SK-N-SH (cell line): Measurements from ENCODE around the gene GRIN2C. TPM values are rescaled to one million over a fixed set of nuclear protein-coding genes. Genes with fewer than 3 reads are reported as not detected.

Experiments used
- CTCF ChIA-PET: fragments of 300-600, 350-600 bp; formaldehyde crosslinking; extraction: SDS; loops from one replicate; lab custom pipeline; 2021; lab: Yijun Ruan, JAX
- POLR2A ChIA-PET: fragments of 350-600 bp; sonication (Branson Sonifier 250); formaldehyde crosslinking; extraction: SDS; loops from one replicate; lab custom pipeline; 2020; ENCODE audit warnings: antibody characterized with exemption, inconsistent platforms; lab: Yijun Ruan, JAX
- DNase-seq: peaks from one replicate; pipeline ENCODE4 v3.0.0; 2012
- H2AFZ ChIP-seq: fragments of 200-600 bp; sonication (generic); 2 replicates; pipeline ENCODE4 v1.8.1; 2016; ENCODE audit warnings: antibody characterized with exemption, mild to moderate bottlenecking, low read depth
- H3F3A ChIP-seq: fragments of 200-600 bp; sonication (generic); replicated peaks from 2 replicates; pipeline ENCODE3; 2016; ENCODE audit warnings: antibody characterized with exemption, mild to moderate bottlenecking; ENCODE audit not compliant: insufficient read depth
- H3K27ac ChIP-seq, 2 experiments: fragments of 200-500 bp in 1 of 2; fragments of 200-600 bp in 1 of 2; sonication (Bioruptor generic) in 1 of 2; sonication (generic), shearing (Covaris generic) in 1 of 2; 2 replicates each; pipeline versions ENCODE4 v1.5.1 to v1.6.1; 2014 to 2016; ENCODE audit warnings: low read depth in 2 of 2, inconsistent platforms in 1 of 2, low read length in 1 of 2, mild to moderate bottlenecking in 1 of 2, mixed read lengths in 1 of 2
- H3K27me3 ChIP-seq: fragments of 200-600 bp; sonication (generic), shearing (Covaris generic); 2 replicates; pipeline ENCODE4 v1.6.1; 2016; ENCODE audit warnings: mixed run types; ENCODE audit not compliant: insufficient read depth
- H3K36me3 ChIP-seq, 2 experiments: fragments of 200-500 bp in 1 of 2; fragments of 200-600 bp in 1 of 2; sonication (Bioruptor generic) in 1 of 2; sonication (generic) in 1 of 2; replicated peaks in 1 of 2; 2 replicates each; pipeline versions ENCODE3 to v1.5.1; 2014 to 2016; ENCODE audit warnings: low read length in 1 of 2, mild to moderate bottlenecking in 1 of 2; ENCODE audit not compliant: insufficient read depth in 2 of 2, control insufficient read depth in 1 of 2
- H3K4me1 ChIP-seq, 2 experiments: fragments of 200-500 bp in 1 of 2; fragments of 200-600 bp in 1 of 2; sonication (Bioruptor generic) in 1 of 2; sonication (generic), shearing (Covaris generic) in 1 of 2; 2 replicates each; pipeline versions ENCODE4 v1.5.1 to v1.6.1; 2014 to 2016; ENCODE audit warnings: low read depth in 1 of 2, low read length in 1 of 2, mixed run types in 1 of 2; ENCODE audit not compliant: insufficient read depth in 2 of 2, control insufficient read depth in 1 of 2
- H3K4me2 ChIP-seq: fragments of 200-600 bp; sonication (generic), shearing (Covaris generic); 2 replicates; pipeline ENCODE4 v1.6.1; 2017; ENCODE audit warnings: mixed run types
- H3K4me3 ChIP-seq, 2 experiments: fragments of 200-500 bp in 1 of 2; fragments of 200-600 bp in 1 of 2; sonication (Bioruptor generic) in 1 of 2; sonication (generic), shearing (Covaris generic) in 1 of 2; 2 replicates each; pipeline versions ENCODE4 v1.5.1 to v1.8.1; 2014 to 2016; ENCODE audit warnings: low read depth in 2 of 2, inconsistent platforms in 1 of 2, low read length in 1 of 2, mild to moderate bottlenecking in 1 of 2, mixed read lengths in 1 of 2, moderate library complexity in 1 of 2
- H3K79me2 ChIP-seq: fragments of 200-600 bp; sonication (generic); 2 replicates; pipeline ENCODE4 v1.8.1; 2017; ENCODE audit warnings: mild to moderate bottlenecking; ENCODE audit not compliant: insufficient read depth
- H3K9ac ChIP-seq: fragments of 200-600 bp; sonication (generic); 2 replicates; pipeline ENCODE4 v1.6.1; 2017; ENCODE audit warnings: mixed run types
- H3K9me2 ChIP-seq: fragments of 200-600 bp; sonication (generic); 2 replicates; pipeline ENCODE4 v1.6.1; 2017; ENCODE audit warnings: mixed run types
- H3K9me3 ChIP-seq: fragments of 200-600 bp; sonication (generic); 2 replicates; pipeline ENCODE4 v1.6.1; 2017; ENCODE audit warnings: mixed run types, mild to moderate bottlenecking, moderate library complexity
- H4K20me1 ChIP-seq: fragments of 200-600 bp; sonication (generic); 2 replicates; pipeline ENCODE4 v1.6.1; 2017; ENCODE audit warnings: mild to moderate bottlenecking, mixed run types; ENCODE audit not compliant: insufficient read depth
- GABPA ChIP-seq: IDR thresholded peaks from 2 replicates; pipeline ENCODE4 v1.4.0; 2012; ENCODE audit warnings: low read depth, mild to moderate bottlenecking
- JUND ChIP-seq: IDR thresholded peaks from 2 replicates; pipeline ENCODE4 v1.4.0; 2012
- MXI1 ChIP-seq: IDR thresholded peaks from 2 replicates; pipeline ENCODE4 v1.6.1; 2012; ENCODE audit warnings: mild to moderate bottlenecking, low read depth, low read length, improper control_type of control experiment
- NFIC ChIP-seq: IDR thresholded peaks from 2 replicates; pipeline ENCODE4 v1.4.0; 2012; ENCODE audit warnings: borderline replicate concordance
- POLR2AphosphoS5 ChIP-seq: IDR thresholded peaks from 2 replicates; pipeline ENCODE4 v1.6.1; 2012; ENCODE audit warnings: low read depth, low read length
- RFX5 ChIP-seq: IDR thresholded peaks from 2 replicates; pipeline ENCODE4 v1.6.1; 2012; ENCODE audit warnings: mild to moderate bottlenecking, improper control_type of control experiment, low read length
- RXRA ChIP-seq: IDR thresholded peaks from 2 replicates; pipeline ENCODE4 v1.4.0; 2012; ENCODE audit warnings: low read depth, mild to moderate bottlenecking, borderline replicate concordance
- SMC3 ChIP-seq: IDR thresholded peaks from 2 replicates; pipeline ENCODE4 v1.6.1; 2012; ENCODE audit warnings: low read depth, low read length, improper control_type of control experiment
- TCF12 ChIP-seq: IDR thresholded peaks from 2 replicates; pipeline ENCODE4 v1.4.0; 2012
- WGBS: methylation state at CpG from one replicate; pipeline ENCODE4 v1.1.6; 2017; ENCODE audit warnings: low lambda C conversion rate; 5-methylcytosine and 5-hydroxymethylcytosine counted together
- polyA plus RNA-seq, 3 experiments: library from polyadenylated mRNA; depleted of rRNA; stranded (reverse); fragments of >200 nt; gene quantifications; 2 replicates each; pipeline ENCODE4 v1.2.3, GENCODE V29; 2012
- TF ChIP-seq, protein P1 (sequence below): IDR thresholded peaks from 2 replicates; pipeline ENCODE4 v1.4.0; 2012; ENCODE audit warnings: low read depth
- TF ChIP-seq, protein P2 (sequence below): IDR thresholded peaks from 2 replicates; pipeline ENCODE4 v1.4.0; 2012; ENCODE audit warnings: low read depth, borderline replicate concordance
- TF ChIP-seq, protein P3 (sequence below): IDR thresholded peaks from 2 replicates; pipeline ENCODE4 v1.4.0; 2012; ENCODE audit warnings: low read depth, borderline replicate concordance

The GRIN2C gene
- polyA plus RNA-seq, 1 of the 3 experiments (the other 2 are of a cell fraction) = 0.39 TPM

GRCh38 chr17:74850914-74851313 is 8.8 kb downstream of the GRIN2C start (continued):
- TF ChIP-seq NFIC (no peak), RXRA (no peak), POLR2AphosphoS5 (no peak), MXI1 (no peak), TCF12 (no peak)
- TF ChIP-seq, protein P1, sequence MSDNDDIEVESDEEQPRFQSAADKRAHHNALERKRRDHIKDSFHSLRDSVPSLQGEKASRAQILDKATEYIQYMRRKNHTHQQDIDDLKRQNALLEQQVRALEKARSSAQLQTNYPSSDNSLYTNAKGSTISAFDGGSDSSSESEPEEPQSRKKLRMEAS = no peak
- TF ChIP-seq, protein P2, sequence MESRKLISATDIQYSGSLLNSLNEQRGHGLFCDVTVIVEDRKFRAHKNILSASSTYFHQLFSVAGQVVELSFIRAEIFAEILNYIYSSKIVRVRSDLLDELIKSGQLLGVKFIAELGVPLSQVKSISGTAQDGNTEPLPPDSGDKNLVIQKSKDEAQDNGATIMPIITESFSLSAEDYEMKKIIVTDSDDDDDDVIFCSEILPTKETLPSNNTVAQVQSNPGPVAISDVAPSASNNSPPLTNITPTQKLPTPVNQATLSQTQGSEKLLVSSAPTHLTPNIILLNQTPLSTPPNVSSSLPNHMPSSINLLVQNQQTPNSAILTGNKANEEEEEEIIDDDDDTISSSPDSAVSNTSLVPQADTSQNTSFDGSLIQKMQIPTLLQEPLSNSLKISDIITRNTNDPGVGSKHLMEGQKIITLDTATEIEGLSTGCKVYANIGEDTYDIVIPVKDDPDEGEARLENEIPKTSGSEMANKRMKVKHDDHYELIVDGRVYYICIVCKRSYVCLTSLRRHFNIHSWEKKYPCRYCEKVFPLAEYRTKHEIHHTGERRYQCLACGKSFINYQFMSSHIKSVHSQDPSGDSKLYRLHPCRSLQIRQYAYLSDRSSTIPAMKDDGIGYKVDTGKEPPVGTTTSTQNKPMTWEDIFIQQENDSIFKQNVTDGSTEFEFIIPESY = no peak
- TF ChIP-seq, protein P3, sequence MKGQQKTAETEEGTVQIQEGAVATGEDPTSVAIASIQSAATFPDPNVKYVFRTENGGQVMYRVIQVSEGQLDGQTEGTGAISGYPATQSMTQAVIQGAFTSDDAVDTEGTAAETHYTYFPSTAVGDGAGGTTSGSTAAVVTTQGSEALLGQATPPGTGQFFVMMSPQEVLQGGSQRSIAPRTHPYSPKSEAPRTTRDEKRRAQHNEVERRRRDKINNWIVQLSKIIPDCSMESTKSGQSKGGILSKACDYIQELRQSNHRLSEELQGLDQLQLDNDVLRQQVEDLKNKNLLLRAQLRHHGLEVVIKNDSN = no peak

GRCh38 chr17:74850310-74850709 is 9.4 kb downstream of the GRIN2C start:
- no peaks in the 10 kb centered on the region for H3F3A ChIP-seq
- TF ChIP-seq RFX5 = no peak
- no peak for TF ChIP-seq GABPA
- TF ChIP-seq SMC3 = no peak
- H3K79me2 ChIP-seq = no peaks in the 10 kb centered on the region
- 42% methylated on average over 7 of the region's 17 CpGs for WGBS
- H2AFZ ChIP-seq = no peak overlapping the region
- H3K9ac ChIP-seq = no peak overlapping the region
- ChIA-PET POLR2A (no interaction called here), CTCF (interaction anchor here (47.7 to 98.1 kb wide), 2 partner anchors 9 to 32 kb away, joined by 3869 read pairs; partner anchors contain the start of genes FDXR, GRIN2C and NAT9)
- H3K9me3 ChIP-seq = no peaks in the 10 kb centered on the region
- H3K9me2 ChIP-seq = no peaks in the 10 kb centered on the region
- H3K4me3 ChIP-seq = no peak overlapping the region
- no peaks in the 10 kb centered on the region for H3K36me3 ChIP-seq
- no peak overlapping the region for H3K4me2 ChIP-seq
- no peak for DNase-seq
- no peak overlapping the region for H3K27ac ChIP-seq
- no peaks in the 10 kb centered on the region; a peak in 1 of 4 replicates for H3K4me1 ChIP-seq
- no peaks in the 10 kb centered on the region for H4K20me1 ChIP-seq
- peaks cover 31% of the 10 kb centered on the region for H3K27me3 ChIP-seq

GRCh38 chr17:74848656-74849399 is 10.9 kb downstream of the GRIN2C start:
- no peak overlapping the region for H3K4me2 ChIP-seq
- no peaks in the 10 kb centered on the region for H3F3A ChIP-seq
- H2AFZ ChIP-seq = no peak overlapping the region
- H3K27me3 ChIP-seq = peaks cover 31% of the 10 kb centered on the region
- TF ChIP-seq, protein P3 = no peak
- TF ChIP-seq JUND = no peak
- no peak overlapping the region for H3K27ac ChIP-seq
- WGBS = 49% methylated on average over 9 of the region's 9 CpGs
- no peaks in the 10 kb centered on the region; a peak in 1 of 4 replicates for H3K4me1 ChIP-seq
- H3K9me2 ChIP-seq = no peaks in the 10 kb centered on the region
- DNase-seq = no peak
- ChIA-PET CTCF (interaction anchor here (47.7 to 98.1 kb wide), 2 partner anchors 11 to 31 kb away, joined by 3869 read pairs; partner anchors contain the start of genes FDXR, GRIN2C and NAT9), POLR2A (no interaction called here)
- H3K9ac ChIP-seq = no peak overlapping the region
- no peaks in the 10 kb centered on the region for H3K36me3 ChIP-seq
- H4K20me1 ChIP-seq = no peaks in the 10 kb centered on the region
- no peak overlapping the region for H3K4me3 ChIP-seq
- no peaks in the 10 kb centered on the region for H3K79me2 ChIP-seq
- no peaks in the 10 kb centered on the region for H3K9me3 ChIP-seq
